HCT116 (cell line): ENCODE results near the gene PACRG. TPM values are rescaled to one million over a fixed set of nuclear protein-coding genes. Genes with fewer than 3 reads are reported as not detected.

Experiments used
- ATAC-seq: fragments of 200-7000 bp; cut with Tn5 transposase; 2 replicates; pipeline ENCODE4 v1.9.1; 2020; ENCODE audit warnings: mild to moderate bottlenecking, moderate library complexity
- BruUV-seq: library from RNA; stranded (reverse); fragments of 400-500 nt; replicated peaks from 2 replicates; lab custom pipeline; 2021; lab: Mats Ljungman, UMichigan
- CTCF ChIA-PET: fragments of 300-600 bp; sonication (Branson Sonifier 250); formaldehyde crosslinking; loops from one replicate; lab custom pipeline; 2021; ENCODE audit warnings: antibody characterized with exemption; lab: Charles Lee
- POLR2A ChIA-PET: fragments of 300-600, 350-600 bp; sonication (Branson Sonifier 250); formaldehyde crosslinking; loops from one replicate; lab custom pipeline; 2021; ENCODE audit warnings: antibody characterized with exemption; lab: Charles Lee
- RAD21 ChIA-PET, 2 experiments: fragments of 300-600 bp; sonication (Branson Sonifier 250); formaldehyde crosslinking; loops; one replicate each; lab custom pipeline; 2023; ENCODE audit warnings: low total read pairs in 2 of 2; ENCODE audit not compliant: uncharacterized antibody in 2 of 2, unreplicated experiment in 2 of 2, low non-redundant PET in 1 of 2; lab: Charles Lee
- DNase-seq: peaks from one replicate; pipeline ENCODE4 v3.0.0-alpha.2; 2010; ENCODE audit warnings: low read depth, low spot score
- H2AFZ ChIP-seq: fragments of 200-600 bp; shearing (Covaris generic), sonication (generic); 2 replicates; pipeline ENCODE4 v1.6.1; 2017; ENCODE audit warnings: low read depth, mixed run types, mixed read lengths, antibody characterized with exemption, low read length; ENCODE audit not compliant: poor library complexity, severe bottlenecking
- H3K27ac ChIP-seq: 2 replicates; pipeline ENCODE4 v1.5.1; 2012; ENCODE audit warnings: low read depth, low read length
- H3K27me3 ChIP-seq: fragments of 200-600 bp; sonication (generic); 2 replicates; pipeline ENCODE4 v1.6.1; 2016; ENCODE audit warnings: mixed run types, low read length, mixed read lengths; ENCODE audit not compliant: insufficient read depth
- H3K36me3 ChIP-seq, 2 experiments: fragments of 200-500 bp in 1 of 2; fragments of 200-600 bp in 1 of 2; sonication (Bioruptor generic) in 1 of 2; sonication (generic) in 1 of 2; 2 replicates each; pipeline versions ENCODE4 v1.5.1 to v1.6.1; 2014 to 2016; ENCODE audit warnings: low read length in 2 of 2, inconsistent platforms in 1 of 2, mixed read lengths in 1 of 2, mixed run types in 1 of 2; ENCODE audit not compliant: insufficient read depth in 2 of 2, control insufficient read depth in 1 of 2
- H3K4me1 ChIP-seq, 2 experiments: fragments of 200-600 bp in 1 of 2; sonication (generic) in 1 of 2; 2 replicates each; pipeline versions ENCODE4 v1.5.1 to v1.6.1; 2012 to 2017; ENCODE audit warnings: low read length in 2 of 2, inconsistent platforms in 1 of 2, mild to moderate bottlenecking in 1 of 2, mixed read lengths in 1 of 2, mixed run types in 1 of 2, moderate library complexity in 1 of 2; ENCODE audit not compliant: insufficient read depth in 2 of 2, control insufficient read depth in 1 of 2
- H3K4me2 ChIP-seq: fragments of 200-600 bp; sonication (generic); 2 replicates; pipeline ENCODE4 v1.6.1; 2017; ENCODE audit warnings: mixed run types, low read length, mixed read lengths
- H3K4me3 ChIP-seq, 2 experiments: fragments of 200-600 bp in 1 of 2; sonication (generic) in 1 of 2; replicated peaks in 1 of 2; 2 replicates each; pipeline ENCODE4 v1.5.1; 2011 to 2016; ENCODE audit warnings: low read length in 2 of 2, control low read depth in 1 of 2, low read depth in 1 of 2, mild to moderate bottlenecking in 1 of 2, mixed read lengths in 1 of 2, mixed run types in 1 of 2
- H3K79me2 ChIP-seq: fragments of 200-600 bp; sonication (generic); 2 replicates; pipeline ENCODE4 v1.6.1; 2017; ENCODE audit warnings: mild to moderate bottlenecking, mixed run types, low read length, moderate library complexity, mixed read lengths; ENCODE audit not compliant: insufficient read depth
- H3K9ac ChIP-seq: fragments of 200-600 bp; sonication (generic); 2 replicates; pipeline ENCODE4 v1.6.1; 2016; ENCODE audit warnings: low read length, mixed read lengths
- H3K9me2 ChIP-seq: fragments of 200-600 bp; sonication (generic), shearing (Covaris generic); 2 replicates; pipeline ENCODE4 v1.6.1; 2017; ENCODE audit warnings: mixed run types, mild to moderate bottlenecking, moderate library complexity; ENCODE audit not compliant: insufficient read depth
- H3K9me3 ChIP-seq, 2 experiments: fragments of 200-500 bp in 1 of 2; fragments of 200-600 bp in 1 of 2; sonication (Bioruptor generic) in 1 of 2; sonication (generic) in 1 of 2; 2 replicates each; pipeline ENCODE4 v1.6.1; 2014 to 2017; ENCODE audit warnings: low read length in 2 of 2, mixed read lengths in 2 of 2, inconsistent platforms in 1 of 2, low read depth in 1 of 2, mild to moderate bottlenecking in 1 of 2, mixed run types in 1 of 2, moderate library complexity in 1 of 2; ENCODE audit not compliant: control insufficient read depth in 1 of 2, insufficient read depth in 1 of 2
- H4K20me1 ChIP-seq: fragments of 200-600 bp; sonication (generic), shearing (Covaris generic); 2 replicates; pipeline ENCODE4 v1.6.1; 2017; ENCODE audit warnings: mixed run types, mild to moderate bottlenecking, moderate library complexity; ENCODE audit not compliant: insufficient read depth
- CBX3 ChIP-seq: IDR thresholded peaks from 2 replicates; pipeline ENCODE4 v1.6.1; 2012; ENCODE audit warnings: low read depth
- CEBPB ChIP-seq: IDR thresholded peaks from 2 replicates; pipeline ENCODE4 v1.6.1; 2012; ENCODE audit warnings: low read depth
- EZH2 ChIP-seq: fragments of 200-600 bp; sonication (generic); IDR thresholded peaks from 2 replicates; pipeline ENCODE4 v1.6.1; 2017; ENCODE audit warnings: antibody characterized with exemption, mixed run types
- EZH2phosphoT487 ChIP-seq: fragments of 200-600 bp; IDR thresholded peaks from 2 replicates; pipeline ENCODE4 v1.6.1; 2018; ENCODE audit warnings: antibody characterized with exemption, borderline replicate concordance
- FOSL1 ChIP-seq: IDR thresholded peaks from 2 replicates; pipeline ENCODE4 v1.6.1; 2012; ENCODE audit warnings: low read depth
- JUND ChIP-seq: IDR thresholded peaks from 2 replicates; pipeline ENCODE4 v1.6.1; 2012
- POLR2AphosphoS5 ChIP-seq: IDR thresholded peaks from 2 replicates; pipeline ENCODE4 v1.6.1; 2011; ENCODE audit warnings: mild to moderate bottlenecking, low read depth, low read length, moderate library complexity
- RAD21 ChIP-seq: IDR thresholded peaks from 2 replicates; pipeline ENCODE4 v1.6.1; 2012; ENCODE audit warnings: low read depth, mild to moderate bottlenecking
- SIN3A ChIP-seq: IDR thresholded peaks from 2 replicates; pipeline ENCODE4 v1.6.1; 2012; ENCODE audit warnings: low read depth
- SP1 ChIP-seq: IDR thresholded peaks from 2 replicates; pipeline ENCODE4 v1.6.1; 2012; ENCODE audit warnings: low read depth
- TCF7L2 ChIP-seq: IDR thresholded peaks from 2 replicates; pipeline ENCODE4 v1.7.0; 2011; ENCODE audit warnings: borderline replicate concordance, inconsistent platforms; ENCODE audit not compliant: insufficient read depth, insufficient read length; ENCODE audit errors: extremely low read depth
- YY1 ChIP-seq: IDR thresholded peaks from 2 replicates; pipeline ENCODE4 v1.6.1; 2011; ENCODE audit warnings: low read length, low read depth, moderate library complexity, mild to moderate bottlenecking; ENCODE audit not compliant: insufficient replicate concordance; ENCODE audit errors: extremely low read depth
- ZFX ChIP-seq: fragments of 450-650 bp; IDR thresholded peaks from 2 replicates; pipeline ENCODE4 v1.6.1; 2017
- intact Hi-C: fragments of 100-400 bp; cut with micrococcal nuclease; formaldehyde crosslinking; loops from 2 replicates; pipeline ENCODE4 v1.10.0; 2022
- total RNA-seq: library from RNA; stranded (reverse); gene quantifications from one replicate; pipeline ENCODE4 v1.2.1, GENCODE V29; 2021; ENCODE audit not compliant: unreplicated experiment
- TF ChIP-seq, protein P1 (sequence below), 3 experiments: fragments of 200-600 bp in 1 of 3; sonication (generic) in 1 of 3; IDR thresholded peaks in 2 of 3; conservative IDR thresholded peaks in 1 of 3; 2 replicates each; pipeline ENCODE4 v1.5.1; 2012 to 2017; ENCODE audit warnings: low read depth in 2 of 3, low read length in 2 of 3, antibody characterized with exemption in 1 of 3, borderline replicate concordance in 1 of 3, control low read depth in 1 of 3, mild to moderate bottlenecking in 1 of 3, mixed read lengths in 1 of 3, mixed run types in 1 of 3, moderate library complexity in 1 of 3; ENCODE audit not compliant: insufficient read depth in 1 of 3
- TF ChIP-seq, protein P2 (sequence below): IDR thresholded peaks from 2 replicates; pipeline ENCODE4 v1.6.1; 2011; ENCODE audit warnings: mild to moderate bottlenecking, low read length, moderate library complexity; ENCODE audit not compliant: insufficient replicate concordance; ENCODE audit errors: extremely low read depth
- TF ChIP-seq, protein P3 (sequence below): IDR thresholded peaks from 2 replicates; pipeline ENCODE4 v1.6.1; 2012

The PACRG gene
- total RNA-seq, 1 experiment from 2014 or later = 0.71 TPM

DNA sequence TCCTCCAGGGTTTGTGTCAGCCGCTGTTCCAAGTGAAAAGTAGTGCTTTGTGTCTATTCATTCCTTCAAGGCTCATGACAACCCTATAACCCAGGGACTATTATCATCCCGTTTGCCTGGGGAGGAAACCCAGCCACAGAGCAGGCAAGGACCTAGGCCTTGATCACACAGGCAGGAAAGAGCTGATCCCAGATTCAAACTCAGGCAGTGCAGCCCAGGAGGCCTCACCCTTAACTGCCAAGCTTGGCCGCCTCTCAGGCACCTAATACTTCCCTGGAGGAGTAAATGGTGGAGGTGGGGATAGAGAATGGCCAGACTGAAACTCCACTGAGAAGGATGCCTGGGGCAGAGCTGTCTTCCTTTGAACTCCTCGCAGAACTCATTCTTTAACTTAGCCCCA, 471.6 kb downstream of the PACRG start:
- Histone ChIP-seq H4K20me1 (no peaks in the 10 kb centered on the region), H3K9me3 (0 out of 4 replicates have a peak, but pooled peaks cover 0 to 4% of the 10 kb centered on the region in 2 experiments), H3K27me3 (no peaks in the 10 kb centered on the region), H3K36me3 (no peaks in the 10 kb centered on the region), H3K9ac (no peak overlapping the region), H3K9me2 (no peaks in the 10 kb centered on the region), H3K4me1 (no peaks in the 10 kb centered on the region), H2AFZ (no peak overlapping the region), H3K79me2 (no peaks in the 10 kb centered on the region), H3K4me3 (no peak overlapping the region), H3K27ac (no peak overlapping the region), H3K4me2 (no peak overlapping the region)
- intact Hi-C loops = no loop called here
- ATAC-seq (no peak), DNase-seq (no peak)
- BruUV-seq = no TSS peak
- ChIA-PET POLR2A (no interaction called here), RAD21 (no interaction called here), CTCF (no interaction called here)
- TF ChIP-seq EZH2 (no peak), YY1 (no peak), FOSL1 (no peak), EZH2phosphoT487 (no peak), TCF7L2 (no peak), CEBPB (no peak), SP1 (no peak)

DNA sequence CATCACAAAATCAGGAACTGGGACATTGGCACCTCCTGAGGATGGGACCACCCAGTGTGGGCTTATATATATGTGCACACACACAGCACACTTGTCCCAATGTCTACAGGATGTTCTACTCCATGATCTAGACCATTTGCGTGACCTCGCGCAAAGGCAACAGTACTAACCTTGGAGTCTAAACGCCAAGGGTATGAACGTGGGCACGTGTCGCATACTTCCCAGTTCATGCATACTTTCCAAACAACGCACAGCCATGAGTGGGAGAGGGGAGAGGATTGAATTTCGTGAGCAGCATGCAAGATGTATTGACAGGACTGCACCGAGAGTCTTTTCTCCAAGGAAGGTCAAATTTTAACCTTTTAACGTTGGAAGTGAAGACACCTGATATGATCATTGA, 472.5 kb downstream of the PACRG start:
- no peaks in the 10 kb centered on the region for H3K79me2 ChIP-seq
- no peak overlapping the region for H3K4me3 ChIP-seq
- TF ChIP-seq, protein P1, sequence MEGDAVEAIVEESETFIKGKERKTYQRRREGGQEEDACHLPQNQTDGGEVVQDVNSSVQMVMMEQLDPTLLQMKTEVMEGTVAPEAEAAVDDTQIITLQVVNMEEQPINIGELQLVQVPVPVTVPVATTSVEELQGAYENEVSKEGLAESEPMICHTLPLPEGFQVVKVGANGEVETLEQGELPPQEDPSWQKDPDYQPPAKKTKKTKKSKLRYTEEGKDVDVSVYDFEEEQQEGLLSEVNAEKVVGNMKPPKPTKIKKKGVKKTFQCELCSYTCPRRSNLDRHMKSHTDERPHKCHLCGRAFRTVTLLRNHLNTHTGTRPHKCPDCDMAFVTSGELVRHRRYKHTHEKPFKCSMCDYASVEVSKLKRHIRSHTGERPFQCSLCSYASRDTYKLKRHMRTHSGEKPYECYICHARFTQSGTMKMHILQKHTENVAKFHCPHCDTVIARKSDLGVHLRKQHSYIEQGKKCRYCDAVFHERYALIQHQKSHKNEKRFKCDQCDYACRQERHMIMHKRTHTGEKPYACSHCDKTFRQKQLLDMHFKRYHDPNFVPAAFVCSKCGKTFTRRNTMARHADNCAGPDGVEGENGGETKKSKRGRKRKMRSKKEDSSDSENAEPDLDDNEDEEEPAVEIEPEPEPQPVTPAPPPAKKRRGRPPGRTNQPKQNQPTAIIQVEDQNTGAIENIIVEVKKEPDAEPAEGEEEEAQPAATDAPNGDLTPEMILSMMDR (IDR thresholded peaks at IDR 0.05 in 2 of 3, conservative IDR thresholded peaks at IDR 0.05 in 1 of 3; ENCODE audit: borderline replicate concordance in 1 of 3, insufficient read depth in 1 of 3, low read depth in 2 of 3, low read length in 2 of 3) = no peak
- TF ChIP-seq, protein P2, sequence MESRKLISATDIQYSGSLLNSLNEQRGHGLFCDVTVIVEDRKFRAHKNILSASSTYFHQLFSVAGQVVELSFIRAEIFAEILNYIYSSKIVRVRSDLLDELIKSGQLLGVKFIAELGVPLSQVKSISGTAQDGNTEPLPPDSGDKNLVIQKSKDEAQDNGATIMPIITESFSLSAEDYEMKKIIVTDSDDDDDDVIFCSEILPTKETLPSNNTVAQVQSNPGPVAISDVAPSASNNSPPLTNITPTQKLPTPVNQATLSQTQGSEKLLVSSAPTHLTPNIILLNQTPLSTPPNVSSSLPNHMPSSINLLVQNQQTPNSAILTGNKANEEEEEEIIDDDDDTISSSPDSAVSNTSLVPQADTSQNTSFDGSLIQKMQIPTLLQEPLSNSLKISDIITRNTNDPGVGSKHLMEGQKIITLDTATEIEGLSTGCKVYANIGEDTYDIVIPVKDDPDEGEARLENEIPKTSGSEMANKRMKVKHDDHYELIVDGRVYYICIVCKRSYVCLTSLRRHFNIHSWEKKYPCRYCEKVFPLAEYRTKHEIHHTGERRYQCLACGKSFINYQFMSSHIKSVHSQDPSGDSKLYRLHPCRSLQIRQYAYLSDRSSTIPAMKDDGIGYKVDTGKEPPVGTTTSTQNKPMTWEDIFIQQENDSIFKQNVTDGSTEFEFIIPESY = no peak
- TF ChIP-seq ZFX (no peak), SIN3A (no peak), TCF7L2 (no peak), CBX3 (no peak), POLR2AphosphoS5 (no peak), RAD21 (no peak), EZH2phosphoT487 (no peak), JUND (no peak), EZH2 (no peak)
- TF ChIP-seq, protein P3, sequence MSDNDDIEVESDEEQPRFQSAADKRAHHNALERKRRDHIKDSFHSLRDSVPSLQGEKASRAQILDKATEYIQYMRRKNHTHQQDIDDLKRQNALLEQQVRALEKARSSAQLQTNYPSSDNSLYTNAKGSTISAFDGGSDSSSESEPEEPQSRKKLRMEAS = no peak
- H3K9me2 ChIP-seq = no peaks in the 10 kb centered on the region
- BruUV-seq = no TSS peak
- H3K4me1 ChIP-seq = no peaks in the 10 kb centered on the region
- intact Hi-C loops = no loop called here
- H2AFZ ChIP-seq = no peak overlapping the region
- H3K27ac ChIP-seq = no peak overlapping the region
- DNase-seq (no peak), ATAC-seq (no peak)
- no peaks in the 10 kb centered on the region for H3K27me3 ChIP-seq
- H3K9ac ChIP-seq = no peak overlapping the region
- ChIA-PET POLR2A (no interaction called here), CTCF (no interaction called here), RAD21 (no interaction called here)
- H3K4me2 ChIP-seq = no peak overlapping the region
- no peaks in the 10 kb centered on the region for H4K20me1 ChIP-seq
- no peaks in the 10 kb centered on the region for H3K36me3 ChIP-seq
- H3K9me3 ChIP-seq = 0 out of 4 replicates have a peak, but pooled peaks cover 0 to 4% of the 10 kb centered on the region in 2 experiments
